Mucosa of rectum (tissue), 2 donors: ENCODE measurements around the gene PRTN3.
A peak's percentile ranks its signal among the peaks of the same experiment; 100 is the strongest.

Experiments
- H3K27ac ChIP-seq, 2 donors: one replicate each; pipeline ENCODE4 v1.7.0; 2013; ENCODE audit warnings: inconsistent platforms in 2 of 2, low read depth in 2 of 2, low read length in 2 of 2
- H3K27me3 ChIP-seq, 2 donors: one replicate each; pipeline ENCODE4 v1.7.0; 2013; ENCODE audit warnings: low read length in 2 of 2; ENCODE audit not compliant: control insufficient read depth in 2 of 2, insufficient read depth in 2 of 2
- H3K36me3 ChIP-seq, 2 donors: one replicate each; pipeline ENCODE4 v1.7.0; 2013; ENCODE audit warnings: low read length in 2 of 2; ENCODE audit not compliant: control insufficient read depth in 2 of 2, insufficient read depth in 2 of 2
- H3K4me1 ChIP-seq, 2 donors: one replicate each; pipeline ENCODE4 v1.7.0; 2013; ENCODE audit warnings: low read length in 2 of 2, mild to moderate bottlenecking in 1 of 2; ENCODE audit not compliant: control insufficient read depth in 2 of 2, insufficient read depth in 2 of 2
- H3K4me3 ChIP-seq, 2 donors: one replicate each; pipeline ENCODE4 v1.7.0; 2013; ENCODE audit warnings: low read length in 2 of 2
- H3K9ac ChIP-seq, 2 donors: one replicate each; pipeline ENCODE4 v1.7.0; 2013; ENCODE audit warnings: low read length in 2 of 2, low read depth in 1 of 2, mild to moderate bottlenecking in 1 of 2
- H3K9me3 ChIP-seq, 2 donors: one replicate each; pipeline ENCODE4 v1.7.0; 2013; ENCODE audit warnings: low read length in 2 of 2; ENCODE audit not compliant: control insufficient read depth in 2 of 2
- donor health status: healthy.
- donor health status: Normal muscosa, but diverticular disease.

Gene PRTN3

GRCh38 chr19:855566-856120 is 14.8 kb downstream of the PRTN3 start:
- Histone ChIP-seq H3K4me3 (no peak overlapping the region), H3K27ac (no peak overlapping the region), H3K36me3 (no peaks in the 10 kb centered on the region), H3K27me3 (no peaks in the 10 kb centered on the region), H3K9me3 (no peaks in the 10 kb centered on the region), H3K4me1 (peaks cover 3 to 8% of the 10 kb centered on the region in 2 donors), H3K9ac (no peak overlapping the region)

DNA sequence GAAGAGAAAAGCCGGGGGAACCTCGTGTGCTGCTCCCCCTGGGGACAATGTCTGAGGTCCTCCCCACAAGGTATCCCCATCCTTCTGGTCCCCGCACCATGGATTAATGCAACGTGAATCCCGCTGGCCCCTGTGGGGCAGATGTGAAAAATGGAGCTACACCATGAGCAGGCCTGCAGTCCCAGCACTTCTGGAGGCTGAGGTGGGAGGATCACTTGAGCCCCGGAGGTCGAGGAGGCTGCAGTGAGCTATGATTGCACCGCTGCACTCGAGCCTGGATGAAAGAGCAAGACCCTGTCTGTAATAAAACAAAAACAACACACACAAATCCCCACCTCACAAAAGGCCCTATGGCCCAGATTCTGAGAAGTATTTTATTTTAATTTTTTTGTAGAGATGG is 17.5 kb downstream of the PRTN3 start:
- Histone ChIP-seq H3K36me3 (no peaks in the 10 kb centered on the region), H3K9me3 (no peaks in the 10 kb centered on the region), H3K4me3 (no peak overlapping the region), H3K27me3 (no peaks in the 10 kb centered on the region), H3K9ac (no peak overlapping the region), H3K27ac (no peak overlapping the region), H3K4me1 (peaks cover 5 to 12% of the 10 kb centered on the region in 2 donors)

GRCh38 chr19:858868-859843 is 18.4 kb downstream of the PRTN3 start, which contains the start of gene CFD:
TSS of gene CFD (plus strand) at chr19:859664. CDS start at chr19:859690, 26 bp downstream.
- Histone ChIP-seq H3K27me3 (no peaks in the 10 kb centered on the region), H3K9ac (peak within 1 kb of the TSS; percentile 56 to 57), H3K9me3 (no peaks in the 10 kb centered on the region), H3K27ac (peak within 1 kb of the TSS; percentile 62 to 63), H3K4me3 (peak within 1 kb of the TSS; percentile 57 to 61), H3K36me3 (no peaks in the 10 kb centered on the region), H3K4me1 (peaks cover 5 to 18% of the 10 kb centered on the region in 2 donors)

- Histone ChIP-seq H3K9ac (no peak overlapping the region), H3K4me3 (no peak overlapping the region), H3K9me3 (no peaks in the 10 kb centered on the region), H3K4me1 (peaks cover 5 to 18% of the 10 kb centered on the region in 2 donors), H3K36me3 (no peaks in the 10 kb centered on the region), H3K27me3 (no peaks in the 10 kb centered on the region), H3K27ac (no peak overlapping the region)
Measured at GRCh38 chr19:861141-861755, 20.4 kb downstream of the PRTN3 start.

- Histone ChIP-seq H3K9me3 (no peaks in the 10 kb centered on the region), H3K4me1 (peaks cover 5 to 18% of the 10 kb centered on the region in 2 donors), H3K27me3 (no peaks in the 10 kb centered on the region), H3K9ac (no peak overlapping the region), H3K4me3 (no peak overlapping the region), H3K27ac (peak overlapping the region; percentile 29 to 38), H3K36me3 (no peaks in the 10 kb centered on the region)
Measured at GRCh38 chr19:861756-862580, 21.2 kb downstream of the PRTN3 start.

- Histone ChIP-seq H3K27me3 (no peaks in the 10 kb centered on the region), H3K36me3 (peaks cover under 1 to 3% of the 10 kb centered on the region in 2 donors), H3K4me3 (no peak overlapping the region), H3K27ac (peak overlapping the region; percentile 29 to 38), H3K9ac (no peak overlapping the region), H3K9me3 (no peaks in the 10 kb centered on the region), H3K4me1 (peaks cover 5 to 18% of the 10 kb centered on the region in 2 donors)
Measured at GRCh38 chr19:862581-863314, 21.9 kb downstream of the PRTN3 start.

DNA sequence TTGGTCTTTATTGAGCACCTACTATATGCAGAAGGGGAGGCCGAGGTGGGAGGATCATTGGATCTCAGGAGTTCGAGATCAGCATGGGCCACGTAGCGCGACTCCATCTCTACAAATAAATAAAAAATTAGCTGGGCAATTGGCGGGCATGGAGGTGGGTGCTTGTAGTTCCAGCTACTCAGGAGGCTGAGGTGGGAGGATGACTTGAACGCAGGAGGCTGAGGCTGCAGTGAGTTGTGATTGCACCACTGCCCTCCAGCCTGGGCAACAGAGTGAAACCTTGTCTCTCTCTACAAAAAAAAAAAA is 22.5 kb downstream of the PRTN3 start:
- Histone ChIP-seq H3K9ac (no peak overlapping the region), H3K9me3 (no peaks in the 10 kb centered on the region), H3K27ac (peak overlapping the region in 1 of 2 donors; percentile 38), H3K4me3 (no peak overlapping the region), H3K4me1 (peaks cover 5 to 18% of the 10 kb centered on the region in 2 donors), H3K36me3 (peaks cover 3 to 5% of the 10 kb centered on the region in 2 donors), H3K27me3 (no peaks in the 10 kb centered on the region)

DNA sequence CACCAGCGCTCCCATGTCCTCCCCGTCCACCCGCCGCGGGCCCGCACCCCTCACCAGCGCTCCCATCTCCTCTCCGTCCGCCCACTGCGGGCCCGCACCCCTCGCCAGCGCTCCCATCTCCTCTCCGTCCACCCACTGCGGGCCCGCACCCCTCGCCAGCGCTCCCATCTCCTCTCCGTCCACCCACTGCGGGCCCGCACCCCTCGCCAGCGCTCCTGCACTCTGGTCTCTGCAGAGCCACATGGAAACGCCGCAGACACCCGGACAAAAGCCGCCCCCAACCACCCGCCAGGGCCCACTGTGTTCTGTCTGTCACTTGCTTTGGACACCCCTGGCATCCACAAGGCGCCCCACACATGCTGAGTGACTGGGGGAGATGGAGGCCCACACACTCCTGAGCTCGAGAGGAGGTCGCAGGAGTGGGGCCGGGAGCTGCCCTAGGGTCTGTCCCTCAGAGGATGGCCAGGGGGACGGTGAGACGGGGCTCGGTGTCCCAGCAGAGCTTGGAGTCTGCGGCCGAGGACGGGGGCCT is 26.0 kb downstream of the PRTN3 start:
- H3K9ac ChIP-seq: no peak overlapping the region
- H3K27ac ChIP-seq: no peak overlapping the region
- H3K9me3 ChIP-seq: no peaks in the 10 kb centered on the region
- H3K4me1 ChIP-seq: peaks cover 6 to 27% of the 10 kb centered on the region in 2 donors
- no peaks in the 10 kb centered on the region for H3K27me3 ChIP-seq
- peaks cover 6 to 12% of the 10 kb centered on the region in 2 donors for H3K36me3 ChIP-seq
- H3K4me3 ChIP-seq: no peak overlapping the region

DNA sequence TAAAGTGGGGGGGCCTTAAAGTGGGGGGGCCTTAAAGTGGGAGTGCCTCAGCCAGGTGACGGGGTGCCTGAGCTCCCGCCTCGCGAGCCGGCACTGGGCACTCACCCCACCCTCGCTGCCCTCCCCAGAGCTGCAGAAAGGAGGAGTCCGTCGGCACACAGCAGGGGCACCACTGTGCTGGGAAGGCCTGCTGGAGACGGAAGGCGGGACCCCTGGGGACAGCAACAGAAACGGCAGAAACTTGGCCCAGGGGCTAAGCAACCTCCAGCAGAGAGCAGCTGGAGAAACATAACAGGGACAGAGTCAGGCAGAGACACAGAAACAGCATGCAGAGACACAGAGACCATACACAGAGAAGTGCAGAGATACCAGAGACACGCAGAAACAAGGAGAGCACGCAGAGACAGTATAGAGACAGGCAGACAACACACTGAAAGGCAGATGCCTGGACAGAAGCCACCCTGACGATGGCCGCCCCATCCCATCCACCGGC is 26.5 kb downstream of the PRTN3 start:
- Histone ChIP-seq H3K9ac (no peak overlapping the region), H3K27ac (no peak overlapping the region), H3K27me3 (no peaks in the 10 kb centered on the region), H3K9me3 (no peaks in the 10 kb centered on the region), H3K36me3 (peaks cover 6 to 12% of the 10 kb centered on the region in 2 donors), H3K4me3 (no peak overlapping the region), H3K4me1 (peaks cover 11 to 33% of the 10 kb centered on the region in 2 donors)
